UCSD-AML1 (cell line): ENCODE results near the gene BMP8A.
A peak's percentile ranks its signal among the peaks of the same experiment; 100 is the strongest.
"Not testable (repeated sequence)": the region's sequence is repeated elsewhere in the genome, so short reads cannot be mapped to it uniquely, and the experiment has no call there.

Experiments
- DNase-seq: peaks from one replicate; lab custom pipeline; 2025; ENCODE audit not compliant: unreplicated experiment; lab: John Stamatoyannopoulos, UW

BMP8A gene

GRCh38 chr1:39525366-39526165 lies 34.1 kb downstream of the BMP8A start:
- peak; percentile 31 for DNase-seq

GRCh38 chr1:39526466-39527189 lies 35.2 kb downstream of the BMP8A start:
- DNase-seq: no peak

- DNase-seq: not testable (repeated sequence)
Measured at GRCh38 chr1:39527190-39527579, 35.7 kb downstream of the BMP8A start.

GRCh38 chr1:39528082-39528481 lies 36.6 kb downstream of the BMP8A start:
- DNase-seq: no peak

- no peak for DNase-seq
Measured at GRCh38 chr1:39529901-39530535, 38.6 kb downstream of the BMP8A start.

- DNase-seq: no peak
Measured at GRCh38 chr1:39531526-39531925, 40.1 kb downstream of the BMP8A start.

DNA sequence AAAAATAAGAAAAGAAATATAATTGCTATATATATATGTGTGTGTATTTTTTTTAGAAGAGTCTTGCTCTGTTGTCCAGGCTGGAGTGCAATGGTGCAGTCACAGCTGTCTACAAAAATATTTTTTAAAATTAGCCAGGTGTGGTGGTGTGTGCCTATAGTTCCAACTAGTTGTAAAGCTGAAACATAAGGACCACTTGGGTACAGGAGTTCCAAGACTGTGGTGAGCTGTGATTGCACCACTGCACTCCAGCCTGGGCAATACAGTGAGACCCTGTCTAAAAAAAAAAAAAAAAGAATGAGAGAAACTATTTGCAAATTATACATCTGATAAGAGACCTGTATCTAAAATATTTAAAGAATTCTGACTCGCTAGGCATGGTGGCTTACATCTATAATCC lies 42.0 kb downstream of the BMP8A start:
- DNase-seq: no peak

DNA sequence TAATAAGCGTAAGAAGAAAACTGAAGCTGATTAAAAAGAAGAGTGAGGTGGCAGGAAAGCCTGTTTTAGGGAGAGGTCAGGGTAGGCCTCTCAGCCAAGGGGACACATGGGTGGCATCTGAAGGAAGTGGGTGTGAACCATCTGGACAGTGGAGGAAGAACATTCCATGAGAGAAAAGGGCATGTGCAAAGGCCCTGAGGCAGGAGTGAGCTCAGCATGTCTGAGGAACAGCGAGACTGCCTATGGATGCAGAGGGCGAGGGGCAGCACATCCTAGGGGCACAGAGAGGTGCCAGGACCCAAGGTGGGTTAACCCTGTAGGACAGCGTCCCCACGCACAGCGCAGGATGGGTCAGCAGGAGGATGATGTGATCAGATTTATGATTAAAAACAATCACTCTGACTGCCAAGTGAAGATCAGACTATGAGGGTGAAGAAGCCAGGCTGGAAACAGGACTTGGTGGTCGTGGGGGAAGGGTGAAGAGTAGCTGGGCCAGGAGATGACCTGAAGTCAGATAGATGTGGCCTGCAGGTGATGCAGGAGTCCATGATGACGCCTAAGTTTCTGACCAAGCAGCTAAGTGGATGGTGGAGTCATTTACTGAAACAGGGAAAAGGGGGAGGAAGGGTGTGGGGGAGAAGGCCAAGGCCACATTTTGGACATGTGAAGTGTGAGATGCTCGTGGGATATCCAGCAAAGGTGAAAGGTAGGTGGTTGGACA lies 47.3 kb downstream of the BMP8A start:
- DNase-seq: no peak

DNA sequence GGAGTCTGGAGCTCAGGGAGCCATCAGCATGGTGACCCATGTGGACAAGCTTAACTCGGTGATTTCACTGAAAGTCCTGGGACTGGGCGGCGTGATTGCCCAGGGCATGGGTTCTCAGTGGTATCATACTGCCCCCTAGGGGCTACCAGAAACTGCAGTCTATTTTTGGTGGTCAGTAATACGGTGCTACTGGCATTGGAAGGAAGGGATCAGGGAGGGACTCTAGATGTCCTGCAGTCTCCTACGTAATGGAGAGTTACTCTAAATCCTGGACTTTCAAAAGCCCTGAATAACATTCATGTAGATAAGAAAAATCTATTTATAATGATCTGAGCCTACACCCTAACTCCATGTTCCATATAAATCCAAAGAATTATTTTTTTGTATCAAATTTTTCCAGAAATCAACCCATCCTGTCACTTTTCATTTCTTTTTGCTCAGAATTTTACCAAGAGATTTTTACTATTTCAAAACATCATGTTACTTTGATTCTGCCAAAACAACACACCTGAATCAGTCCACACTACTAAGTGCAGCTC lies 47.9 kb downstream of the BMP8A start:
- peak; percentile 41 for DNase-seq

DNA sequence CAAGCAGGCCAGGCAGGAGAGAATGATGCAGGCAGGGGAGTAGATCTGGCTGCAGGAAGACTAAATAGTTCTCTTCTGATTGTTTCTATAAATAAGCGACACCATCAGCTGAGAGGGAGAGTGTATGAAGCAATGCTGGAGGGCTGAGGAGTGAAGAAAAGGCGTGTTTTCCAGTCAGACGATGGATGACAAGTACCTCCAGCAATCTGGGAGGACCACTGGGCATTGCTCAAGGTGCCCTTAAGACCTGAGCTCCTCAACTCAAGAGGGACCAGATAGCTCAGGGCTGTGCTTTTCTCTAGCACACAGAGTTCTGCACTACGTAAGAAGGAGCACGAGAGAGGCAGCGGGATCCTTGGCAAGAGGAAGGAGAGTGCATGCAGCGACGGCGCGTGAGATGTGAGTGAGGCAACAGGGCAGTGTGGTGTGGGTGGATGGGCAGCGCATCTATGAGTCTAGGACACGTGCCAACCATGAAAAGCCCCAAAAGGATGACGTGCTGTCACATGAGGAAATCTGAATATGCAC lies 49.1 kb downstream of the BMP8A start:
- DNase-seq: no peak

- no peak for DNase-seq
Measured at GRCh38 chr1:39542924-39543323, 51.5 kb downstream of the BMP8A start.

DNA sequence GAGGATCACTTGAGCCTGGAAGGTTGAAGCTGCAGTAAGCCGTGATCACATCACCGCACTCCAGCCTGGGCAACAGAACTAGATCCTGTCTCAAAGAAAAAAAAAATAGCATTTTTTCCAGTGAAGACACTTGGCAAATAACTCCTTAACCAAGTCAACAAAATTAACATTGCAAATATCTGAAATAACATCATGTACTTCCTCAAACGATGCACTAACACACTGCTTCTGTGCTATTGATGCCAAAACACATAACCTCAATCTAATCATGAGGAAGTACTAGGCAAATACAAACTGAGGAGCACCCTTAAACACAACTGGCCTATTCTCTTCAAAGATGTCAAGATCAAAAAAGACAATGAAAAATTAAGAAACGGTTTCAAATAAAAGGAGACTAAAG lies 52.9 kb downstream of the BMP8A start:
- no peak for DNase-seq

DNA sequence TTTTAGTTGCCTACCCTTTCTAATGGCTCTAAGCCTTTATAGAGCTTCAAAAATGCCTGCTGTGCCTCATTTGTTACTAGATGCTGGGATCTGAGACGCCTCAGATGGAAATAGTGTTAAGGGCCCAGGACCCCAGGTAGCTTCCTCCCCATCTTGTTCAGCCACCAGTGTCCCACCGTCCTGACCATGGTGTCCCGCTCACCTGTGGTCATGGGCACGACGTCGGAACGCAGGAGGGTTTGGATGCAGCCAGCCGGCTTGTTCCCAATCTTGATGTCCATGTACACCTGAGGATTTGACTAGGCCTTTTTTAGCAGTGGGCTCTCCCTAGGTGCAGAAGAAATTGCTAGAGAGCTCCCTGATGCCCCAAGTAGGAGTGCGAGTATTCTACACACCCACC lies 54.1 kb downstream of the BMP8A start:
- DNase-seq: no peak

DNA sequence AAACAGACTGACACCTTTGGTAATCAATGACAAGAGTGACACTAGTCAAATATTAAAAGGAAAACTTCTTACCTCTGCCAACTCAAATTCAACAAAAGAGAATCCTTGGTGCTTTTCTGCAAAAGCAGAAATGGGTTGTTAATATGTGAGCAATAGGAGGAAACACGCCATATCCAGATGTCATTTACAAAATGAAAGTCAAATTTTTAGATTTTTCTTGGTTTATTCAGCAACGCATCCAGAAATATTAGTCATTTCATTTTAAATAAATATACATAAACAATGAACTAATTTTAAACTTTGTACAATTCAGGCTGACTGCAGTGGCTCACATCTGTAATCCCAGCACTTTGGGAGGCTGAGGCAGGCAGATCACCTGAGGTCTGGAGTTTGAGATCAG lies 62.8 kb downstream of the BMP8A start:
- DNase-seq: no peak

- no peak for DNase-seq
Measured at GRCh38 chr1:39561279-39561678, 69.8 kb downstream of the BMP8A start.

DNA sequence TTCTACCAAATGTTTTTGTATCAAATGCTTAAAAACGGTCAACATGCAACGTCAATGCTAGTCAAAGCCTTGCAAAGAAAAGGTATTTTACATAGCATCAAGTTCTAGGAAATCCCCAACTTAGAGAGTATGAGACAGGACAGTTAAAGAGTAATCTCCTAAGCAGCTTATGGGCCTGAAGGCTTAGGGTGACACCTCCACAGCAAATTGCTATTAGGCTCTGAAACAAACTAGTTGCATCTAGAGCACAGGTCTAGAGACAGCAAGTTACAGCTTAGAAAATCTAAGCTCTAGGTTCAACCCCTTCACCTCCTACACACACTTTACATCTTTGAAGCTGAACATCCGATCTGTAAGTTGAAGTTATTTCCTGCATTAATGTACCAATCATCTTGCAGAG lies 71.5 kb downstream of the BMP8A start:
- no peak for DNase-seq

- no peak for DNase-seq
Measured at GRCh38 chr1:39563669-39564068, 72.2 kb downstream of the BMP8A start.

- no peak for DNase-seq
Measured at GRCh38 chr1:39564340-39564739, 72.9 kb downstream of the BMP8A start.

DNA sequence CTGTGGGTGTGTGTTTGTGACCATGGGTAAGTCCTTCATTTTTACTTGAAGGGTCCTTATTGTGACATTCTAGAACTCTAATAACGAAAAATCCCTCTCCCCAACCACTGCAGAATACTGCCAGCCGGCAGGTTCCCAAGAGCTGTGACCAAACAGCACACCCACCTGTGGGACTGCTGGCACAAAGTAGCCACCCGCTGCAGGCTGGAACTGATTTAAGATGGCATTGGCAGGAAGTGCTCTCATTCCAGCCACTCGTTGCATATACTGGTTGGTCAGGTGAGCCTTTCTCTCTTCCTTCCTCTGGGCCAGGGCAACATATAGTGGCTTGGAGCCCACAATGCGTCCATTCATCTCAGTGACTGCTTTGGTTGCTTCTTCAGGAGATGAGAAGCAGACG lies 73.5 kb downstream of the BMP8A start:
- DNase-seq: no peak

DNA sequence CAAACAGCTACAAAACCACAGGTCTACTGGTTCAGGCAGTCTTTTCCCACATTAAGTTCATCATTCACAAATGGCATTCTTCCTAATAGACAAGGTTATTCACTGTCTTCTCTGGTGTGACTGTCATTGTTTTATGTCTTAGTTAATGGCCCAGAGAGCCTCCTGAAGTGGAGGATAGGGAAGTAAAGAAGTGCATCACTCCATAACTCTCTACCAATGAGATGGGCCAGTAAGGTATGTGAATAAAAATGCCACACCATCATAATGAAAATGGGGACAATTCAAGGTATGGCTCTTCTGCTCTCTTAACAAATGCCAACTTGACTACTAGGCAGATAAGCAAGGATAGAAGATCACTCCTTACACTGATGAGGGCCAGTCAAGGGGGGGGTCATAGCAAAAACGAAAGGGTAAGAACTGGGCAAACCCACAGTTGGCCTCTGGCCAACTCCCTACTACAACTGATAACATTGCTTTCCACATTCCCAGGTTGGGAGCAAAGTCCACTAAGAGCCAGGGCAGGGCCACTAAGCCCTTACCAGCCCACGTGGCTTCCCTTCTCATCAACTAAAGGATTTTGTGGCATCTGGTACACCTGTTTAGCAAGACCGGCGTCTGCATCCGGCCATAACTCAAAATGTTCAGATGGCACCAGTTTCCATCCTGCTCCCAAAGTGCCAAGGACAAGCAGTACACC lies 75.2 kb downstream of the BMP8A start:
- no peak for DNase-seq
